A673 (cell line): ENCODE data around the gene FOXF2. TPM values are rescaled to one million over a fixed set of nuclear protein-coding genes. Genes with fewer than 3 reads are reported as not detected.

Source experiments
- BruUV-seq: library from RNA; stranded (reverse); fragments of 400-500 nt; replicated peaks from 2 replicates; lab custom pipeline; 2021; lab: Mats Ljungman, UMichigan
- CTCF ChIA-PET: fragments of 300-600 bp; sonication (Branson Sonifier 250); formaldehyde crosslinking; loops from one replicate; lab custom pipeline; 2022; ENCODE audit warnings: antibody characterized with exemption; lab: Charles Lee
- POLR2A ChIA-PET: fragments of 300-600 bp; sonication (Branson Sonifier 250); formaldehyde crosslinking; loops from one replicate; lab custom pipeline; 2022; ENCODE audit warnings: antibody characterized with exemption; ENCODE audit not compliant: low non-redundant PET; lab: Charles Lee
- DNase-seq: peaks from one replicate; pipeline ENCODE4 v3.0.0-alpha.2; 2015; ENCODE audit warnings: low spot score
- H3K27ac ChIP-seq: fragments of 200-600 bp; sonication (generic); 2 replicates; pipeline ENCODE4 v1.5.1; 2016; ENCODE audit warnings: mixed run types, low read depth, mild to moderate bottlenecking, mixed read lengths, antibody characterized with exemption, low read length; ENCODE audit not compliant: poor library complexity, severe bottlenecking
- H3K27me3 ChIP-seq: fragments of 200-600 bp; sonication (generic); replicated peaks from 2 replicates; pipeline ENCODE4 v1.6.1; 2017; ENCODE audit warnings: mixed run types, low read depth, mild to moderate bottlenecking, mixed read lengths, antibody characterized with exemption, low read length; ENCODE audit not compliant: insufficient read depth, poor library complexity
- H3K36me3 ChIP-seq: fragments of 200-600 bp; sonication (generic); 2 replicates; pipeline ENCODE4 v1.6.1; 2016; ENCODE audit warnings: mixed run types, mild to moderate bottlenecking, mixed read lengths, antibody characterized with exemption, low read length; ENCODE audit not compliant: insufficient read depth, poor library complexity, severe bottlenecking
- H3K4me1 ChIP-seq: fragments of 200-600 bp; sonication (generic); 2 replicates; pipeline ENCODE4 v1.6.1; 2017; ENCODE audit warnings: mixed run types, mild to moderate bottlenecking, mixed read lengths, antibody characterized with exemption, low read length; ENCODE audit not compliant: insufficient read depth, poor library complexity, severe bottlenecking
- H3K4me3 ChIP-seq: fragments of 200-600 bp; sonication (generic); 2 replicates; pipeline ENCODE4 v1.5.1; 2016; ENCODE audit warnings: low read depth, mixed run types, mild to moderate bottlenecking, mixed read lengths, low read length; ENCODE audit not compliant: poor library complexity, severe bottlenecking
- H3K9me3 ChIP-seq: fragments of 200-600 bp; sonication (generic); 2 replicates; pipeline ENCODE4 v1.6.1; 2016; ENCODE audit warnings: mixed run types, low read depth, mild to moderate bottlenecking, mixed read lengths, antibody characterized with exemption, low read length; ENCODE audit not compliant: poor library complexity, severe bottlenecking
- CTCF ChIP-seq: fragments of 300-800, 200-600 bp; sonication (generic); conservative IDR thresholded peaks from 2 replicates; pipeline ENCODE4 v1.5.1; 2017; ENCODE audit warnings: low read depth, mild to moderate bottlenecking, antibody characterized with exemption, low read length, moderate library complexity, mixed read lengths
- EZH2 ChIP-seq: fragments of 200-600 bp; sonication (generic); IDR thresholded peaks from 2 replicates; pipeline ENCODE4 v1.6.1; 2017; ENCODE audit warnings: borderline replicate concordance, low read depth, mild to moderate bottlenecking, mixed read lengths, antibody characterized with exemption, low read length; ENCODE audit not compliant: poor library complexity, severe bottlenecking
- intact Hi-C: fragments of 100-400 bp; cut with micrococcal nuclease; formaldehyde crosslinking; loops from one replicate; pipeline ENCODE4 v1.10.0; 2022; ENCODE audit not compliant: unreplicated experiment
- total RNA-seq: library from RNA; stranded (reverse); gene quantifications from 2 replicates; pipeline ENCODE4 v1.2.3, GENCODE V29; 2021

Gene FOXF2
- total RNA-seq, 1 experiment from 2014 or later: 0.13 TPM

GRCh38 chr6:1363298-1363697, 26.1 kb upstream of the FOXF2 start:
- no TSS peak for BruUV-seq
- Histone ChIP-seq H3K36me3 (no peaks in the 10 kb centered on the region), H3K4me3 (no peak overlapping the region), H3K4me1 (no peaks in the 10 kb centered on the region), H3K27ac (no peak overlapping the region), H3K27me3 (peaks cover 40% of the 10 kb centered on the region), H3K9me3 (no peaks in the 10 kb centered on the region)
- no peak for TF ChIP-seq EZH2
- TF ChIP-seq CTCF: no peak
- CTCF ChIA-PET: interaction anchor here (0.6 kb wide), 1 partner anchor 251 kb away, joined by 4 read pairs; no protein-coding TSS in a partner anchor
- POLR2A ChIA-PET: no interaction called here
- DNase-seq: no peak
- intact Hi-C loops: no loop called here

- H3K36me3 ChIP-seq: no peaks in the 10 kb centered on the region
- BruUV-seq: no TSS peak
- intact Hi-C loops: no loop called here
- TF ChIP-seq CTCF (peak; percentile 44; the same call in 1 of the 2 replicates), EZH2 (no peak)
- no peak overlapping the region for H3K4me3 ChIP-seq
- ChIA-PET POLR2A (no interaction called here), CTCF (interaction anchor here (0.6 kb wide), 1 partner anchor 252 kb away, joined by 4 read pairs; no protein-coding TSS in a partner anchor)
- no peak overlapping the region for H3K27ac ChIP-seq
- no peaks in the 10 kb centered on the region for H3K9me3 ChIP-seq
- DNase-seq: peak; percentile 24
- H3K27me3 ChIP-seq: peaks cover 47% of the 10 kb centered on the region
- H3K4me1 ChIP-seq: no peaks in the 10 kb centered on the region
Observed at GRCh38 chr6:1363729-1364572, 25.4 kb upstream of the FOXF2 start.

GRCh38 chr6:1364791-1365190, 24.6 kb upstream of the FOXF2 start:
- Histone ChIP-seq H3K9me3 (no peaks in the 10 kb centered on the region), H3K27me3 (peaks cover 45% of the 10 kb centered on the region), H3K4me1 (no peaks in the 10 kb centered on the region), H3K4me3 (no peak overlapping the region), H3K36me3 (no peaks in the 10 kb centered on the region), H3K27ac (no peak overlapping the region)
- DNase-seq: no peak
- intact Hi-C loops: no loop called here
- TF ChIP-seq EZH2 (no peak), CTCF (no peak)
- CTCF ChIA-PET: no interaction called here
- POLR2A ChIA-PET: no interaction called here
- no TSS peak for BruUV-seq
